K562 (cell line): Measurements from ENCODE around the gene PRDM15. TPM values are rescaled to one million over a fixed set of nuclear protein-coding genes. Genes with fewer than 3 reads are reported as not detected.
A peak's percentile ranks its signal among the peaks of the same experiment; 100 is the strongest.

ENCODE experiments used
- ATAC-seq: fragments of 200-7000 bp; cut with Tn5 transposase; 3 replicates; pipeline ENCODE4 v1.9.1; 2020; ENCODE audit warnings: moderate library complexity
- BruUV-seq: library from RNA; stranded (reverse); fragments of 400-500 nt; replicated peaks from 2 replicates; lab custom pipeline; 2021; lab: Mats Ljungman, UMichigan
- CTCF ChIA-PET: fragments of 300-600 bp; formaldehyde crosslinking; extraction: SDS; loops from one replicate; lab custom pipeline; 2021; ENCODE audit warnings: low intra/inter-chr PET ratio; lab: Yijun Ruan, JAX
- POLR2A ChIA-PET: fragments of 300-600, 350-650 bp; sonication (Branson Sonifier 250); formaldehyde crosslinking; extraction: SDS; loops from one replicate; lab custom pipeline; 2021; ENCODE audit warnings: antibody characterized with exemption, inconsistent platforms; lab: Yijun Ruan, JAX
- DNase-seq, 4 experiments: peaks; one replicate each; pipeline versions ENCODE4 v3.0.0 to v3.0.0-alpha.2; 2011 to 2018; ENCODE audit warnings: low spot score in 3 of 4, mixed read lengths in 3 of 4; ENCODE audit errors: extremely low read depth in 1 of 4
- FAIRE-seq: peaks from 2 replicates; lab custom pipeline; 2011; peaks lifted over from hg19 to GRCh38; lab: Jason Lieb, UNC
- H2AFZ ChIP-seq: 2 replicates; pipeline ENCODE4 v1.6.0; 2011; ENCODE audit warnings: low read depth, low read length, control low read depth, inconsistent platforms
- H3K27ac ChIP-seq: fragments of 200-600 bp; 3 replicates; pipeline ENCODE4 v1.8.0; 2011; ENCODE audit warnings: low read depth, mild to moderate bottlenecking, control low read depth, inconsistent platforms, low read length, moderate library complexity, mixed read lengths; ENCODE audit errors: extremely low read depth
- H3K27me3 ChIP-seq, 2 experiments: fragments of 300-600 bp in 1 of 2; 2 replicates in 1 of 2; 3 replicates in 1 of 2; pipeline versions ENCODE4 v1.6.0 to v1.8.0; 2011; ENCODE audit warnings: inconsistent platforms in 2 of 2, low read length in 2 of 2, mild to moderate bottlenecking in 1 of 2, mixed read lengths in 1 of 2, moderate library complexity in 1 of 2; ENCODE audit not compliant: control insufficient read depth in 2 of 2, insufficient read depth in 2 of 2
- H3K36me3 ChIP-seq: fragments of 300-600 bp; 3 replicates; pipeline ENCODE4 v1.8.0; 2011; ENCODE audit warnings: mild to moderate bottlenecking, low read length, inconsistent platforms; ENCODE audit not compliant: control insufficient read depth, insufficient read depth
- H3K4me1 ChIP-seq, 2 experiments: fragments of 200-600 bp in 1 of 2; replicated peaks in 1 of 2; 2 replicates in 1 of 2; 3 replicates in 1 of 2; pipeline versions ENCODE4 v1.5.1 to v1.8.0; 2011; ENCODE audit warnings: inconsistent platforms in 2 of 2, low read length in 2 of 2, mild to moderate bottlenecking in 1 of 2, mixed read lengths in 1 of 2, moderate library complexity in 1 of 2; ENCODE audit not compliant: control insufficient read depth in 2 of 2, insufficient read depth in 2 of 2
- H3K4me2 ChIP-seq: 2 replicates; pipeline ENCODE4 v1.6.1; 2011; ENCODE audit warnings: low read length, control low read depth, inconsistent platforms, mixed read lengths; ENCODE audit not compliant: insufficient read depth
- H3K4me3 ChIP-seq: fragments of 200-600 bp; sonication (generic), shearing (Covaris generic); 2 replicates; pipeline ENCODE4 v1.5.1; 2016; ENCODE audit warnings: control low read depth, inconsistent platforms
- H3K79me2 ChIP-seq: fragments of 200-600 bp; 3 replicates; pipeline ENCODE4 v1.8.0; 2011; ENCODE audit warnings: low read length, inconsistent platforms; ENCODE audit not compliant: control insufficient read depth, insufficient read depth
- H3K9ac ChIP-seq, 2 experiments: 2 replicates each; pipeline versions ENCODE4 v1.6.0 to v1.6.1; 2011; ENCODE audit warnings: low read depth in 2 of 2, low read length in 2 of 2, control low read depth in 1 of 2, inconsistent platforms in 1 of 2, mild to moderate bottlenecking in 1 of 2, mixed read lengths in 1 of 2; ENCODE audit not compliant: insufficient read depth in 1 of 2
- H3K9me1 ChIP-seq: one replicate; pipeline ENCODE4 v1.6.0; 2011; ENCODE audit warnings: inconsistent platforms, mild to moderate bottlenecking, low read length, moderate library complexity; ENCODE audit not compliant: control insufficient read depth, insufficient read depth
- H3K9me3 ChIP-seq: replicated peaks from 2 replicates; pipeline ENCODE4 v1.5.1; 2011; ENCODE audit warnings: low read depth, low read length, inconsistent platforms; ENCODE audit not compliant: control insufficient read depth, insufficient read depth
- H4K20me1 ChIP-seq: replicated peaks from 2 replicates; pipeline ENCODE4 v1.6.1; 2011; ENCODE audit warnings: low read length, inconsistent platforms, mixed read lengths; ENCODE audit not compliant: control insufficient read depth, insufficient read depth
- FOSL1 ChIP-seq: fragments of 200-800 bp; sonication (Bioruptor generic); conservative IDR thresholded peaks from 2 replicates; pipeline ENCODE4 v1.6.1; 2016; ENCODE audit warnings: missing genetic modification characterization, missing compliant biosample characterization
- GATAD2A ChIP-seq: fragments of 450-650 bp; IDR thresholded peaks from 2 replicates; pipeline ENCODE4 v1.6.1; 2017
- HNRNPLL ChIP-seq: fragments of 200-400 bp; formaldehyde crosslinking; IDR thresholded peaks from 2 replicates; pipeline ENCODE4 v1.6.1; 2017; ENCODE audit warnings: low read length, low read depth, mild to moderate bottlenecking; ENCODE audit not compliant: poor library complexity, severe bottlenecking
- MCM3 ChIP-seq: fragments of 450-650 bp; IDR thresholded peaks from 2 replicates; pipeline ENCODE4 v1.6.1; 2016
- MCM7 ChIP-seq, 2 experiments: fragments of 450-650 bp; IDR thresholded peaks; 2 replicates each; pipeline ENCODE4 v1.6.1; 2016 to 2018
- NR3C1 ChIP-seq: sonication (generic); formaldehyde crosslinking; IDR thresholded peaks from 2 replicates; pipeline ENCODE4 v1.8.1; 2022; ENCODE audit warnings: missing genetic modification reagents
- POLR2AphosphoS5 ChIP-seq: IDR thresholded peaks from 2 replicates; pipeline ENCODE4 v1.6.1; 2011; ENCODE audit warnings: mild to moderate bottlenecking, low read depth, low read length, moderate library complexity; ENCODE audit not compliant: control insufficient read depth, insufficient read depth
- RAD21 ChIP-seq, 2 experiments: fragments of 250-450 bp in 1 of 2; fragments of 450-650 bp in 1 of 2; sonication (Bioruptor Pico) in 1 of 2; formaldehyde crosslinking in 1 of 2; IDR thresholded peaks in 1 of 2; conservative IDR thresholded peaks in 1 of 2; 2 replicates each; pipeline versions ENCODE4 v1.4.0 to v1.8.0; 2020 to 2022; ENCODE audit warnings: mild to moderate bottlenecking in 2 of 2, moderate library complexity in 1 of 2
- RBM25 ChIP-seq: fragments of 200-400 bp; formaldehyde crosslinking; IDR thresholded peaks from 2 replicates; pipeline ENCODE4 v1.6.1; 2018; ENCODE audit warnings: low read length, low read depth, moderate library complexity; ENCODE audit not compliant: severe bottlenecking
- ZNF143 ChIP-seq: sonication (generic); formaldehyde crosslinking; IDR thresholded peaks from 2 replicates; pipeline ENCODE4 v1.9.0; 2022; ENCODE audit warnings: mild to moderate bottlenecking, missing genetic modification reagents
- ZNF232 ChIP-seq: sonication (generic); formaldehyde crosslinking; IDR thresholded peaks from 2 replicates; pipeline ENCODE4 v1.8.0; 2022; ENCODE audit warnings: mild to moderate bottlenecking, missing genetic modification reagents
- ZNF274 ChIP-seq: IDR thresholded peaks from 2 replicates; pipeline ENCODE4 v1.6.1; 2011; ENCODE audit warnings: low read depth, mild to moderate bottlenecking, low read length, moderate library complexity, borderline replicate concordance
- WGBS: fragments of 100-300 bp; shearing (Covaris generic); methylation state at CpG from one replicate; pipeline ENCODE4 v1.1.6; 2016; ENCODE audit warnings: low coverage, mixed read lengths; ENCODE audit not compliant: insufficient coverage; ENCODE audit errors: missing lambda C conversion rate; 5-methylcytosine and 5-hydroxymethylcytosine counted together
- in situ Hi-C: fragments of 300-500 bp; cut with MboI; formaldehyde crosslinking; loops from 4 replicates; pipeline ENCODE4 v1.15.0; 2018; ENCODE audit warnings: inconsistent platforms, mixed read lengths
- intact Hi-C: fragments of 100-400 bp; cut with micrococcal nuclease; formaldehyde crosslinking; loops from 2 replicates; pipeline ENCODE4 v1.14.2; 2022
- polyA plus RNA-seq, 8 experiments: library from polyadenylated mRNA; depleted of rRNA in 4 of 8; stranded (reverse) in 5 of 8; unstranded in 3 of 8; fragments of >200 nt; fragmentation: Nextera tagmentation in 2 of 8; fragmentation: Illumina TruSeq in 1 of 8; extraction: Ambion mirVana in 2 of 8; extraction: Trizol in 1 of 8; gene quantifications; 2 replicates each; pipeline versions ENCODE4 v1.2.1 to v1.2.3, GENCODE V29; 2011 to 2014; ENCODE audit warnings: inconsistent platforms in 1 of 8, missing spikeins in 1 of 8
- total RNA-seq, 7 experiments: library from RNA; depleted of rRNA in 6 of 7; stranded (reverse); fragments of >200 nt in 6 of 7; fragmentation: Illumina TruSeq in 2 of 7; extraction: Trizol in 2 of 7; gene quantifications; 2 replicates each; pipeline versions ENCODE4 v1.2.1 to v1.2.3, GENCODE V29; 2011 to 2021; ENCODE audit warnings: low replicate concordance in 1 of 7
- TF ChIP-seq, protein P1 (sequence below): fragments of 450-650 bp; IDR thresholded peaks from one replicate; pipeline ENCODE4 v1.6.1; 2018; ENCODE audit warnings: mild to moderate bottlenecking, moderate library complexity; ENCODE audit not compliant: partially characterized antibody

The PRDM15 gene
- total and polyA plus RNA-seq, 9 of the 15 experiments (the other 6 are each of a cell fraction or from before 2014, with no cell fraction given): 0.93 to 9.2 (median 6.2) TPM

DNA sequence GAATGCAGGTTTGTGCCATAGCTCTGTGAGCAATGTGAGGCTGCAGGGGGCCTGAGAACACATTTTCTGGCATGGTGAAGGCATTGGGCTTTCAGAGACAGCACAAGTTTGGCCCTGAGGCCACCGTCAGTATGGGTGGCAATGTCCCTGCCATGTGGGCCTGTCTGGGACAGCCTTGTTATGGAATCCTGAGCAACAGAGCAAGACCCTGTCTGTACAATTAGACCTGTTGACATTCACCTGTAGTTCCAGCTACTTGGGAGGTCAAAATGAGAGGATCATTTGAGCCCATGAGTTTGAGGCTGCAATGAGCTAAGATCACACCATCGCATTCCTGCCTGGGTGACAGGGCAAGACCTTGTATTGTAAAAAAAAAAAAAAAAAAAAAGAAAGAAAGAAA lies 35.6 kb downstream of the PRDM15 start:
- ATAC-seq (no peak), FAIRE-seq (no peak), DNase-seq (no peak)
- H2AFZ ChIP-seq: no peak overlapping the region
- intact Hi-C loops: no loop called here
- in situ Hi-C loops: no loop called here
- peaks cover 38% of the 10 kb centered on the region; the same call in 2 of the 3 replicates for H3K36me3 ChIP-seq
- WGBS: 96% methylated on average over 2 of the region's 2 CpGs
- BruUV-seq: no TSS peak
- no peaks in the 10 kb centered on the region for H3K79me2 ChIP-seq
- ChIA-PET CTCF (no interaction called here), POLR2A (no interaction called here)
- H4K20me1 ChIP-seq: no peaks in the 10 kb centered on the region
- no peak overlapping the region for H3K4me3 ChIP-seq
- no peaks in the 10 kb centered on the region for H3K27me3 ChIP-seq
- TF ChIP-seq POLR2AphosphoS5 (no peak), ZNF232 (CRISPR knock-in tag) (no peak), RAD21 (CRISPR knock-in tag; conservative IDR thresholded peaks at IDR 0.05 in 1 of 2, IDR thresholded peaks at IDR 0.05 in 1 of 2) (no peak), MCM3 (no peak), FOSL1 (tag) (no peak), HNRNPLL (no peak), MCM7 (IDR thresholded peaks at IDR 0.05) (no peak), NR3C1 (CRISPR knock-in tag) (no peak), ZNF143 (no peak), GATAD2A (no peak), ZNF274 (no peak), RBM25 (no peak)
- TF ChIP-seq, protein P1, sequence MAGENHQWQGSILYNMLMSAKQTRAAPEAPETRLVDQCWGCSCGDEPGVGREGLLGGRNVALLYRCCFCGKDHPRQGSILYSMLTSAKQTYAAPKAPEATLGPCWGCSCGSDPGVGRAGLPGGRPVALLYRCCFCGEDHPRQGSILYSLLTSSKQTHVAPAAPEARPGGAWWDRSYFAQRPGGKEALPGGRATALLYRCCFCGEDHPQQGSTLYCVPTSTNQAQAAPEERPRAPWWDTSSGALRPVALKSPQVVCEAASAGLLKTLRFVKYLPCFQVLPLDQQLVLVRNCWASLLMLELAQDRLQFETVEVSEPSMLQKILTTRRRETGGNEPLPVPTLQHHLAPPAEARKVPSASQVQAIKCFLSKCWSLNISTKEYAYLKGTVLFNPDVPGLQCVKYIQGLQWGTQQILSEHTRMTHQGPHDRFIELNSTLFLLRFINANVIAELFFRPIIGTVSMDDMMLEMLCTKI: no peak
- peaks cover 14 to 23% of the 10 kb centered on the region in 2 experiments; a peak in 4 of 5 replicates for H3K4me1 ChIP-seq
- H3K4me2 ChIP-seq: no peak overlapping the region
- H3K27ac ChIP-seq: peak overlapping the region; percentile 35; the same call in 1 of the 3 replicates
- H3K9me3 ChIP-seq: no peaks in the 10 kb centered on the region
- no peak overlapping the region for H3K9ac ChIP-seq
- H3K9me1 ChIP-seq: no peaks in the 10 kb centered on the region
